ENCODE results near the gene JMJD4.

Gene JMJD4, protein sequence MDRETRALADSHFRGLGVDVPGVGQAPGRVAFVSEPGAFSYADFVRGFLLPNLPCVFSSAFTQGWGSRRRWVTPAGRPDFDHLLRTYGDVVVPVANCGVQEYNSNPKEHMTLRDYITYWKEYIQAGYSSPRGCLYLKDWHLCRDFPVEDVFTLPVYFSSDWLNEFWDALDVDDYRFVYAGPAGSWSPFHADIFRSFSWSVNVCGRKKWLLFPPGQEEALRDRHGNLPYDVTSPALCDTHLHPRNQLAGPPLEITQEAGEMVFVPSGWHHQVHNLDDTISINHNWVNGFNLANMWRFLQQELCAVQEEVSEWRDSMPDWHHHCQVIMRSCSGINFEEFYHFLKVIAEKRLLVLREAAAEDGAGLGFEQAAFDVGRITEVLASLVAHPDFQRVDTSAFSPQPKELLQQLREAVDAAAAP

GRCh38 chr1:227734856-227735538, at the start of gene JMJD4, which contains the start of gene SNAP47:
Gene JMJD4, minus strand, starts transcription at chr1:227735302. Its CDS starts 29 bp downstream, at chr1:227735273.
Gene SNAP47, plus strand, starts transcription at chr1:227735435. Its CDS starts 12,302 bp downstream, at chr1:227747737.
- peak; percentile 82 to 86 for DNase-seq (ENCODE audit: low read depth in 2 of 2)

- DNase-seq (ENCODE audit: low read depth in 2 of 2) = no peak
These were observed 47.1 kb upstream of the JMJD4 start for GRCh38 chr1:227782226-227782625.

DNA sequence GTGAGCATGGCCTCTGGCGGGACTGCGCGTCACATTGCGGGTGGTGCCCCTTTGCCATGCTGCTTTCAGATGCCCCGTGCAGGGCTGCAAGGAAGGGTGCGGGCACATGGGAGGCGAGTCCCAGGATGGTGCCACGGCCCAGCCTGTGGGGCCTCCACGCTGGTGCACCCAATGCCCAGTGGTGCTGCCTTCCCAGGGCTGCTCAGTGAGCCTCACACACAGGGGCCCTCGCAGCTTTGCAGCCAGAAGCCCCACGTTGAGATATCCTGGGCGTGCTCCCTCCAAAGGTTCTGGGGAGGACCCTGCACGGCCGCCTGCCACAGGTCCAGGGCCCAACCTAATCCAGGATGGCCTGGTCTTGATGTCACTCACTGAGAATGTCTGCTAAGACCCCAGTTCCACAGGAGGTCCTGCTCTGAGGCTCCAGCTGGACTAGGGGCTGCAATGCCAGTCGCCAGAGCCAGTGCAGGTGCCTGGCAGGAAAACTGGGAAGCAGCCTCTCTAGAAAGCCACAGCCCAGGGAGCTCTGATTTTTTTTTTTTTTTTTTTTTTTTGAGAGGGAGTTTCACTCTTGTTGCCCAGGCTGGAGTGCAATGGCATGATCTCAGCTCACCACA, 46.3 kb upstream of the JMJD4 start:
- DNase-seq (ENCODE audit: low read depth in 2 of 2) = no peak

DNA sequence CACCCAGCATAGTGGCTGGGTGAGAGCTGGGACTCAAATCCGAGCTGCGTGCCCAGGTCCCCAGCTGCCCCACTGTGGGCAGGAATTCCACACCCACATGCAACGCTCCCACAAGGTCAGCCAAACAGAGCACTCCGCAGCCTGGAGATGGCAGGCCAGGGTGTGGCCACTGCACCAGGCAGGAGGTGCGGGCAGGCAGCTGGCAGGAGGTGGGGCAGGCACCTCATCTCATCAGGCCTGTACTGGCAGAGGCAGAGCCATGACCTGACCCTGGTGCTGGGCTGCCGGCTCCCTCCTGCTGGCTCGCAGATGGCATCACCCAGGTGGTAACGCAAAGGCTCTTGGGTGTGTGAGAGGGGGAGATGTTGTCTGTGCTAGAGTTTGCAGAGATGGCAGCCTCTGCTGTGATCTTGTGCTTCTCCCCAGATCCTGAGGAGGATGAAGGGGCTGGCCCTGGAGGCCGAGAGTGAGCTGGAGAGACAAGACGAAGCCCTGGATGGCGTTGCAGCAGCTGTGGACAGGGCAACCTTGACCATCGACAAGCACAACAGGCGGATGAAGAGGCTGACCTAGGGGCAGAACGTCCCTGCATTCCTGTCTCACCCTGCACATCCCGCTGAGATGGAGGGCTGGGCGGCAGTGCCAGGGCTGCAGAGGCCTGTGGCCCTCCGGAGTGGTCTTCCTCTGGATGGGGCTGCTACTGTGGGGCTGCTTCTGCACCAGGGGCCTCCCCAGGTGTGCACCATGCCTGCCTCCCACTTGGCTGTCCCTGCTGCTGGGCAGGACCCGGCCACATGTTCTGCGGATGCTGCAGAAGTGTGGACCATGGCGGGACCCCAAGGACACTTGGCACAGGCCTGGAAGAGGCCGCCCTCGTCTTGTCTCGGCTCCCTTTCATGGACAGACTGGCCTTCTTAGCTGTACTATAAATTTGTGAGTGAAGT, 45.3 kb upstream of the JMJD4 start:
- DNase-seq (ENCODE audit: low read depth in 2 of 2) = no peak

GRCh38 chr1:227779685-227780084, 44.6 kb upstream of the JMJD4 start:
- no peak for DNase-seq (ENCODE audit: low read depth in 2 of 2)

GRCh38 chr1:227779021-227779441, 43.9 kb upstream of the JMJD4 start:
- no peak for DNase-seq (ENCODE audit: low read depth in 2 of 2)

DNA sequence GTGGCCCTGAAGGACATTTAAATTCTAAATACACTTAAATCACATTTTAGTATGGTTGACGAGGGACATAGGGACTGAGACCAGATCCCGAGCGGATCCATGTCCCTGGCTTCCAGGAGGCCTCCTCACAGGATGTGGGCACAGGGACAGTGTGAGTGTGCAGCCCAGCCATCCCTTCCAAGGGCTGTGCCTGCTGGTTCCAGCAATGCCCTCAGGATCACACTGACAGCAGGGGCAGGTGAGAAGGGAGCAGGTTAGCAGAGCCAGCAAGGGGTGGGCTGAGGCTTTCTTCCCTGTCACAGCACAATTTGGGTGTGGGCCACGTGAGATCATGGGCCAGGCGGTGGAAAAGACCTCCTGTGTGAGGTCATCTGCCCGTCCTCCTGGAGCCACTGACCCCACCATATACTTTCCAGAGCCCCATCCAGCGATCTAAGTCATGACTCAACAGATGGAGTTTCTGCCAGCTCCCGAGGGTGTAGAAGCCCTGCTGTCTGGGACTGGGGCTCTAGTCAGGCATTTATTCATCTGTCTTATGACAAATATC, 43.4 kb upstream of the JMJD4 start:
- DNase-seq (ENCODE audit: low read depth in 2 of 2) = no peak

DNA sequence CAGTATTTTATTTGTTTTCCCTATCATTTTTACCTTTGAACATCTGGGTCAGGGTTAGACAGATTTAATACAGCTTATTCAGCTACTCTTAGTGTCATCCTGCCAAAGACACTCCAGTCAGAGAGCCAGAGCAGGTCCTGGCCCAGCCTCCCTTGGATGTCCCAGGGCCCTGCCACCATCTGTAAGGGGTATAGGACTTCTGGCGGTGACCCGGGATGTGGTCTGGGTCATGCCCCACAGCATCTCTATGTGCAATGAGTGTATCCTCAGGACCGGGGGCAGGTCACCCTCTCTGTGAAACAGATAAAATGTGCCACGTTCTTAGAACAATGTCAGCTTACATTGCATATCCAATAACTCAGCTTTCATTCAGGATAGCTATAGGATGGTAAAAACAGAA, 42.5 kb upstream of the JMJD4 start:
- DNase-seq (ENCODE audit: low read depth in 2 of 2) = no peak

DNA sequence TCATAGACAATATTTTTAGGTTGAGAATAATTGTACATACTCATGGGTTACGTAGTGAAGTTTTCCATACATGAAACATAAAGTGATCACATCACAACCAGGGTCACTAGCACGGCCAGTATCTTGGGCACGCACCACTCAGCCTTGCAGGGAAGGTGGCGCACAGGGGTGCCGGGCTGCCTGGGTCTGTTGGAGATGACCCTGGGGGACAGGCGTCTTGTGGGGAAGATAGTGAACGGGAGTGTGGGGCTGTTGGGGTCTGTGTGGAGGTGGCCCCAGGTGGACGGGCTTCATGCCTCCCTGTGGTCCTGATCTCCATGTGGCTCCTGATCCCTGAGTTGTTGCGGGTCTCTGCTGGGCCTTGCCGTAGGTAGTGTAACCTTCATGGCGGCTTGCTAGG, 42.1 kb upstream of the JMJD4 start:
- no peak for DNase-seq (ENCODE audit: low read depth in 2 of 2)

GRCh38 chr1:227776331-227776771, 41.2 kb upstream of the JMJD4 start:
- DNase-seq (ENCODE audit: low read depth in 2 of 2) = no peak

GRCh38 chr1:227775841-227776240, 40.7 kb upstream of the JMJD4 start:
- no peak for DNase-seq (ENCODE audit: low read depth in 2 of 2)

DNA sequence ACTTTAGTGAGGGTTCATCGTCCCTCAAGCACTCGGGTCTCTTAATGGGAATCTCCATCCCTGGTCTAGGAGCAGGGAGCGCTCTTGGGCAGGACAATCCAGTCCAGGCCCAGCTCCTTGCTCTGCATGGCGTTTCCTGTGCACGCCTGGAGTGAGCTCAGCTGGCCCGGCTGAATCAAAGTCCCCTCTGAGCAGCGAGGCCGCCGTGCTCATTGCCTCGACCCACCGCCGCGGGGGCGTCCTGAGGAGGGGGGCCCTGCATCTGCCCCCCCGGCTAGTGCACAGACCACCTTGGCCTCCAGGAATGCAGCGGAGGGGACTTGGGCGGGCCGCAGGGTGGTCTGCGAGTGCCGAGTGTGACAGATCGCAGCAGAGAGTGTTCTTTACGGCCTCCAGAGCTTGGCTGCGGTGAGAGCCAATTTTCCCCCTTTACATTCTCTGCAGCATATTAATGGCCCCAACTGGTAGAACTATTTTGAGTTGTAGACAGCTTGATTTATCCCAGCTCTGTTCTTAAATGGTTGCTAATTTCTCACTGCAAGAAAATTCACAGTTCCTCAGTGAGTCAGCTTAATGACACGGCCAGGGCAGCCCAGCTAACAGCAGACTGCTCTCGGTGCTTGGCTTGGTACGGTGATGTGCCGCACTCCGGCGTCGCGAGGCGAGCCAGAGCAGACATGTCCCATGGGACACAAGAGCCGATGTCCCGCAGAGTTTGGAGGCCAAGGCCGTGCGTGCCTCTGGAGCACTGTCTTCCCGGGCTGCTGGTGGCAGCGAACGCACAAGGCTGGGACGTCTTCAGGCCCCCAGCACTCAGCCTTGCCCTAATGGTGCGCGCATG, 39.9 kb upstream of the JMJD4 start:
- DNase-seq (ENCODE audit: low read depth in 2 of 2) = no peak

GRCh38 chr1:227774051-227774731, 39.1 kb upstream of the JMJD4 start:
- DNase-seq (ENCODE audit: low read depth in 2 of 2) = no peak

- DNase-seq (ENCODE audit: low read depth in 2 of 2) = no peak
These were observed 38.5 kb upstream of the JMJD4 start for GRCh38 chr1:227773558-227773957.

DNA sequence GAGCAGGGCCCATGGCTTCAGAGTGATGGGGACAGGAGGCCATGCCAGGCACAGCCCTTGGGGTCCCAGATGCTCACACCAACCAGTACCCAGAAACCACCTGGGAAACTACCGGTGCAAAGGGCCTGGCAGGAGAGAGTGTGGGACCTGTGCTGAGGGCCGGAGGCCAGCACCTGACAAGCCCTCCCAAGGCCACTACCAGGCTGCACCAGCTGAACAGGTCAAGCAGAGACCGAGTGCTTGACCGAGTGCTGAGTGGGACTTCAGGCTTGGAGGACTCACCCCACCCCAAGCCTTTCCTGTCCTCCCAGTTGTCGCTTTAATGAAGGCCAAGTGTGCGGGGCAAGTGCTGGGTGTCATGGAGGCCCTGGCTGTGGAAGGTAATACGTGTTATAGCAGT, 36.7 kb upstream of the JMJD4 start:
- no peak for DNase-seq (ENCODE audit: low read depth in 2 of 2)

- no peak for DNase-seq (ENCODE audit: low read depth in 2 of 2)
These were observed 36.2 kb upstream of the JMJD4 start for GRCh38 chr1:227771326-227771725.

DNA sequence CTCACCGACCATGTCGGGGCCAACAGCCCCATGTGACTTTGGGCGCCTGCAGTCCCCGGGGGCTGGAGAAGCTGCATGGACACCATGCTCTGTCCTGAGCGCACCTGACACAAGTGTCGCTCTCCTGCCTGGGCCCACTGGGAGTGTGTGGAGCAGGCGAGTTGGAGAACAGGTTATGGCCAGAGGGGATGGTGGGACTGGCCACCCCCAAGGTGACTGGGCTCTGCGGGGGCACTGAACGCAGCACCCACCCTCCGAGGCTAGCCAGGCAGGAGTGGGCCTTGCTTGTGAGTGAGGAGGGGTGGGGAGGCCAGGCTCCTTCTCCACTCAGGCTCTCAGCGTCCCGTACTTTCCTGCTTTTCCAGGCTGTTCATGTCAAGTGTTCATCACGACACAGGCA, 35.7 kb upstream of the JMJD4 start:
- no peak for DNase-seq (ENCODE audit: low read depth in 2 of 2)

DNA sequence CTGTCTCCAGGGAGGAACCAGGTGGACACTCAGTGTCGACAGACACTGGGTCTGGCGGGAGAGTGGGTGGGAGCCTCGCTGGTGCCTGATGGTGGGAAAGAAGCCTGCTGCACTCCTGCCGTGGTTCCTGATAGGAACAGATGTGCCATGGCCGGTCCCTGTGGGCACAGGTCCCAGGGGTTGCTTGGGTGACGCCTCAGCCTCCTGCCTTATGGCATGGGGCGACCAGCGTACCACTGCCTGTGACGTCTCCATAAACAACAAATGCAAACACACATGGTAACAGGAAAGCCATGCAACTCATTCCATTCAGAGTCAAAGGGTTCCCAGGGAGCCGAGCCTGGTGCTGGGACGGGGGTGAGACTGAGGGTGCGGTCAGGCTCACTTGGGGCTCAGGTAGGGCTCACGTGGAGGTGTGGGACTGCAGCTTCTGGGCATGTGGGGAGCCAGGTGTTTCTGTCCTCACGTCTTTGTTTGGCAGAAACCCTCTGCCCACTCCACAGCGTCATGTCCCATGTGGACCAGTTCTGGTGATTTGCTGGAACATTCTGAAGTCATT, 34.9 kb upstream of the JMJD4 start:
- DNase-seq (ENCODE audit: low read depth in 2 of 2) = no peak
